ENCODE measurements around the gene FERMT3.

The FERMT3 gene

DNA sequence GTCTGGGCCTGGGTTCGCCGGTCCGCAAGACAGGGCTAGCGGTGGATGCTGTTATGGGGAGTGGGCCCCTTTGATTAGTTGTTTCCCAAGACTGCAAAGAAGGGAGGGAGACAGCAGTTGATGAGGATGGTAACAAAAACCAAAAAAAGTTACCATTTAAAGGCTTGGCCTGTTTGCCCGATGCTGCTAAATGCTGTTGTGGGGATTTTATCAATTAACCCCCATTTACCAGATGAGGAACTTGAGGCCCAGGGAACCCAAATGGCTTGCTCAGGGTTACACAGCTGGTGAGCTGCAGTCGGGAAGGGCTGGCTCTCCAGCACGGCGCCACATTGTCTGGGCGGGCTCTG lies 16.1 kb downstream of the FERMT3 start:
- no peak for DNase-seq

DNA sequence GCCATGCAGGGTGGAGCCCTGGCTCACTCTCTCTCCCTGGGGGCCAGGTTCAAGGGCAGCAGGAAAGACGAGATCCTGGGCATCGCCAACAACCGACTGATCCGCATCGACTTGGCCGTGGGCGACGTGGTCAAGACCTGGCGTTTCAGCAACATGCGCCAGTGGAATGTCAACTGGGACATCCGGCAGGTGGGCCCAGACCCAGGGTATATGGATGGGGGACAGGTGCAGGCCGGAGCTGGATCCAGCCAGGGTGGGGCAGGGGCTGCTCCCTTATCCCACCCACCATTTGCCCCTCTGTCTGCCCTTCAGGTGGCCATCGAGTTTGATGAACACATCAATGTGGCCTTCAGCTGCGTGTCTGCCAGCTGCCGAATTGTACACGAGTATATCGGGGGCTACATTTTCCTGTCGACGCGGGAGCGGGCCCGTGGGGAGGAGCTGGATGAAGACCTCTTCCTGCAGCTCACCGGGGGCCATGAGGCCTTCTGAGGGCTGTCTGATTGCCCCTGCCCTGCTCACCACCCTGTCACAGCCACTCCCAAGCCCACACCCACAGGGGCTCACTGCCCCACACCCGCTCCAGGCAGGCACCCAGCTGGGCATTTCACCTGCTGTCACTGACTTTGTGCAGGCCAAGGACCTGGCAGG lies 16.6 kb downstream of the FERMT3 start:
- DNase-seq: no peak

GRCh38 chr11:64224151-64224890 lies 17.8 kb downstream of the FERMT3 start:
- DNase-seq: no peak

DNA sequence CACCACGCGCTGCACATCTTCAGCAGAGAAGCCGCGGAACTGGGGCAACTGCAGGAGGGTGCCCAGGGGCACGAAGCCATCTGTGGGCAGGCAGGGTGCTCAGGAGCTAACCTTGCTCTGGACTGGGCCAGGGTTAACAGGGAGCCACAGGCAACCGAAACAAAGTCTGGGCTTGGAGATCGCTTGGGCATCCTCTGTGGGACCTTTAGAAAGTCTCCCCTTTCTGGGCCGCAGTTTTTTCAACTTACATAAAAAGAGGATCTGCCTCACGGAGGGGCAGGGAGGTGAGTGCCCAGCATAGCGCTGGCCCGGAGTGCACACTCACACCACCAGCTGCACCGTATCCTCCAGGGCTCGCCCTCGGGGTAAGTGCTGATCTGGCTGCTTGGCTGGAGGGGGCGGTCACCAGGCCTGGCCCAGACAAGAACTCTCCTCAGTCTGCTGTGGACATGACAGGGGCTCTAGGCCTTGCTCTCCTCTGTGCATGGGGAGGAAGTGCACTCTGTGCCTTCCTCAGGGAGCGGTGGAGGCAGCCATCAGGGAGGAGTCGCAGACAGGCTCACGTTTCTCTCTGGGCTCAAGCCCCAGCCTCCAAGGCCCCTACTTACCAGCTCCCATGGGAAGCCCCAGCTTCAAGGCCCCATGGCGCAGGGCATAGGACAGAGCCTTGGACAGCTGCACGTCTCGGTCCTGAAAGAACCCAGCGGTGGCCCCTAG lies 18.5 kb downstream of the FERMT3 start:
- DNase-seq: no peak

GRCh38 chr11:64225608-64226506 lies 19.3 kb downstream of the FERMT3 start, which contains the start of the genes NUDT22 and TRPT1:
NUDT22 (plus strand) TSS chr11:64226274; CDS start chr11:64226653, 379 bp downstream.
TRPT1 (minus strand) TSS chr11:64226186; CDS start chr11:64225860, 326 bp downstream.
- peak; percentile 23 for DNase-seq

GRCh38 chr11:64226507-64227051 lies 20.1 kb downstream of the FERMT3 start:
- DNase-seq: peak; percentile 38

- DNase-seq: no peak
Measured at GRCh38 chr11:64227405-64227956, 21.0 kb downstream of the FERMT3 start.

DNA sequence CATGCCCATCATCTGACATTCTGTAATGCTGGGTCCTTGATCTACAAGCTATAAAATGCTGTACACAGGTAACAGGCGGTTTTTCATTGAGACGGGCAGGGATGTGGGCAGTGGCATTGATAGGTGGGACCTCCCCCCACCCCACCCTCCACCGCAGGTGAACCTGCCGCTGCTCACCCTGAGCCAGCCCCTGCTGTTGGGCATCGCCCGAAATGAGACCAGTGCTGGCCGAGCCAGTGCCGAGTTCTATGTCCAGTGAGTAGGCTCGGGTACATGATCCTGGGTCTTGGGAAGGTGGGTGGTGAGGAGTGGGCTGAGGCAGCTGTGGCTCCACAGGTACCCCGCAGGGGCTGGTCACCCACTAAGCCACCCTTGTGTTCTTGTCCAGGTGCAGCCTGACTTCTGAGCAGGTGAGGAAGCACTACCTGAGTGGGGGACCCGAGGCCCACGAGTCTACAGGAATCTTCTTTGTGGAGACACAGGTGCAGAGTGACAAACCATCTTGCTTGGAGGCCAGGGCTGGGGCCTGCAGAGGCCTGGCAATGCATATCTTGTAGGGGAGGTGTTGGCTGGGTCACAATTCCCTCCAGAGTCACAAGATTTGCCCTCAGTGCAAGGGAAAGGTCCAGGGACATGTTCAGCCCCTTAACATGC lies 22.7 kb downstream of the FERMT3 start:
- no peak for DNase-seq

- no peak for DNase-seq
Measured at GRCh38 chr11:64229744-64230170, 23.2 kb downstream of the FERMT3 start.

DNA sequence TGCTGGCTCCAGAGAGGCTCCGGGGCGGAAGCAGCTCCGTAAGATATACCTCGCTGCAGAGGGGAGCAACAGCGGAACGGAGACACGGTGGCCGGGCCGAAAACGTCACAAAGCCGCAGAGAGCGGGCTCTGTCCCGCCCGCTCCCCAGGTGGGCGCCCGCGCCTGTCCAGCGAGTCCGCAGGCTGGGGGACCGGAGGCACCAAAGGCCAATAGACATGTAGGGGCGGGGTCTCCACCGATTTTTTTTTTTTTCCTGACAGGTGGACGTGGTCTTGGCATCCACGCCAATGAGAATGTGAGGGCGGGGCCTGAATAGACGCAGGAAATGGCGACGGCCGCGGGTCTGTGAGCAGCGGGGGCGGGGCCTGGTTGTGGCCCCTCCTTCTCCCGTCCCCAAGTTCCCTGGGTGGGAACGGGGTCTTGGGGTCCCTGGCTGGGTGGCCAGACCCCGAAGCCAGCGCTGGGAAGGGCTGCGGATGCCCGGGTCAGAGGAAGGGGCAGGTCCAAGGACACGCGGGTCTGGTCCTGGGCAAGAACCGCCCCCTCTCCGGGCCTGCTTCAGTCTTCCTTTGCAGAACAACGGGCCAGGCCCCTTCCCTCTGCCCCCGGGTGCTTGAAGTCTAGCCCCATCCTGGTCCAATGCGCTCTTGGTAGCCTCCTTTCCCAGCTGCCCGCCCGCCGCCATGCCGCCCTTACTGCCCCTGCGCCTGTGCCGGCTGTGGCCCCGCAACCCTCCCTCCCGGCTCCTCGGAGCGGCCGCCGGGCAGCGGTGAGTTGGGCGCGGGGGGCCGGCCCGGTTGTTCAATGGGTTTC lies 23.9 kb downstream of the FERMT3 start, which contains the start of gene DNAJC4:
Gene DNAJC4, plus strand, starts transcription at position 378 of the 814 bp plus-strand sequence. Its CDS starts 307 bp downstream, at position 685.
- DNase-seq: peak; percentile 86

DNA sequence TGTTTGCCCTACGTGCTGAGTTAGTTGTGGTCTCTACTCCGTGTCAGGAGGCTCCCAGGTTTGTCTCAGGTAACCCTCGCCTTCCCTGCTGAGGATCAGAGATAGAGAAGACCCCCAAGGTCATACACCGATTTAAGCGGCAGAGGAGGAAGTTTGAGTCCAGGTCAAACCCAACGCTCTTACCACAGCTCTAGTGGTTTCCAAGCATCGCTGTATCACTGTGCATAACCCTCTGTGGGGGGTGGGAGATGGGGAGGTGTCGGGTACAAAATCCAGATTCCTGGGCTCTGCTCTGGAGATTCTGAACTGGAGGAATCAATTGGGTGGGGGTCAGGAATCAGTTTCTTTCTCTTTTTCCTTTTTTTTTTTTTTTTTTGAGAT lies 24.5 kb downstream of the FERMT3 start:
- DNase-seq: no peak

DNA sequence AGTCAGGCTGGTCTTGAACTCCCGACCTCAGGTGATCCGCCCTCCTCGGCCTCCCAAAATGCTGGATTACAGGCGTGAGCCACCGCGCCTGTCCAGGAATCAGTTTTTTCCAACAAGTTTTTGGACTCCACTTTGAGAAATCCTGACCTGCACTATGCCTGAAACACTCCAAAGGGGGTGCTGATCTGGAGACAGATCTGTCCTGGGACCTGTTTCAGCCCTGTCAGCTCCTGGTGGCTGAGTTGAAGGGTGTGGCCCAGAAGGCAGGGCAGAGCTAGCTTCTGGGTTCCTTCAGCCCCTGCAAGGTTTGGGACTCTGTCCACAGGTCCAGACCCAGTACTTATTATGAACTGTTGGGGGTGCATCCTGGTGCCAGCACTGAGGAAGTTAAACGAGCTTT lies 25.0 kb downstream of the FERMT3 start:
- no peak for DNase-seq

- DNase-seq: no peak
Measured at GRCh38 chr11:64232182-64232966, 25.9 kb downstream of the FERMT3 start.

- no peak for DNase-seq
Measured at GRCh38 chr11:64232967-64233315, 26.4 kb downstream of the FERMT3 start.

DNA sequence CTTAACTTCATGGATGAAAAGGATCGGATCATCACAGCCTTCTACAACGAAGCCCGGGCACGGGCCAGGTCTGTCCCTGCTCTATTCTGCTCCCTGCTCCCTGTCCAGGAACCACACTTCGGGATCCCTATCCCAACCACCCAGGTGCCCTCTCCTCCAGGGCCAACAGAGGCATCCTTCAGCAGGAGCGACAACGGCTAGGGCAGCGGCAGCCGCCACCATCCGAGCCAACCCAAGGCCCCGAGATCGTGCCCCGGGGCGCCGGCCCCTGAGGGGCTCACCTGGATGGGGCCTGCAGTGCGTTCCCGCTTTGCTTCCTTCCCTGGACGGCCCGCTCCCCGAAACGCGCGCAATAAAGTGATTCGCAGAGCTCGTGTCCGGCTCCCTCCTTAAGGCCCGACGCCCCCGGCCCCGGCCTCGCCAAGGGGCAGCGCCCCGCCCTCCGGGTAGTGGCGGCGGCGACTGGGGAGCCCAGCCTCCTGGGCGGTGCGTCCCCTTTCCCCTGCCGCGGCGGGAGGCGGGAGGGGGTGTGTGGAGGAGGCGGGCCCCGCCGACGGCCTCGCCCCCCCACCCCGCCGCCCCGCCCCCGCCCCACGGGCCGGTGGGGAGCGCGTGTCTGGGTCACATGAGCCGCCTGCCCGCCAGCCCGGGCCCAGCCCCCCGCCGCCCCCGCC lies 27.5 kb downstream of the FERMT3 start, which contains the start of gene VEGFB:
Gene VEGFB, plus strand, starts transcription at position 672 of the 674 bp plus-strand sequence. CDS start 250 bp downstream, outside the sequence.
- no peak for DNase-seq

DNA sequence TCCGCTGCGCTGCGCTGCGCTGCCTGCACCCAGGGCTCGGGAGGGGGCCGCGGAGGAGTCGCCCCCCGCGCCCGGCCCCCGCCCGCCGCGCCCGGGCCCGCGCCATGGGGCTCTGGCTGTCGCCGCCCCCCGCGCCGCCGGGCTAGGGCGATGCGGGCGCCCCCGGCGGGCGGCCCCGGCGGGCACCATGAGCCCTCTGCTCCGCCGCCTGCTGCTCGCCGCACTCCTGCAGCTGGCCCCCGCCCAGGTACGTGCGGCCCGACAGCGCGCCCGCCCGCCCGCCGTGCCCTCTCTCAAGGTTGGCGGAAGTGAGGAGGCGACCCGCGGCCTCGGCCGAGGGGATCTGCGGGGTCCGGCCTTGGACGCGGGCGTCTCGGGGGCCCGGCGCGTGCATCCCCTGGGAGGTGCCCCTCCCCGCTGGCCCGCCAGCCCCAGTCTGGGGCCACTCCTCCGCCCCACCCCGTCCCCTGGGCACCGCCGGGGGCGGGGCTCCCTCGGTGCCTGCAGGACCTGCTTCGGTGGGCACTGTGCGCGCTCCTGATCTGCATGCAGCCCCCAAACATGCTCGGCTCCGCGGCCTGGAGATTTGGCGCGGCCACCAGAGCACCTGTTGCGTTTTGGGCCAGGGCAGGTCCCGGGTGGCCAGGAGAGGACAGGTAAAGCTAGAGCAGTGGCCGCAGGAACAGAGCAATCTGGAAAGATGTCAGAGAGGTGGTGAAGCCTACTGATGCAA lies 28.3 kb downstream of the FERMT3 start:
- DNase-seq: no peak

- no peak for DNase-seq
Measured at GRCh38 chr11:64235437-64236161, 29.1 kb downstream of the FERMT3 start.

Data from NCI-H2029 treated with DMSO at 0.1 percent for 48 hours (cell line).